H1 (cell line): ENCODE results near the gene RBM10. TPM values are rescaled to one million over a fixed set of nuclear protein-coding genes. Genes with fewer than 3 reads are reported as not detected.

Experiments used
- BCL11A ChIP-seq, 2 experiments: IDR thresholded peaks; one replicate each; pipeline ENCODE4 v1.6.1; 2011; ENCODE audit warnings: low read depth in 2 of 2, low read length in 2 of 2, mild to moderate bottlenecking in 2 of 2
- BRCA1 ChIP-seq: IDR thresholded peaks from 2 replicates; pipeline ENCODE4 v1.6.1; 2012; ENCODE audit warnings: low read depth, low read length, improper control_type of control experiment
- CBX8 ChIP-seq: fragments of 300-800, 300-1000 bp; sonication (generic); IDR thresholded peaks from 2 replicates; pipeline ENCODE4 v1.7.1; 2016; ENCODE audit warnings: low read depth, low read length, borderline replicate concordance
- EP300 ChIP-seq, 2 experiments: IDR thresholded peaks; 1 replicate in 1 of 2; 2 replicates in 1 of 2; pipeline ENCODE4 v1.6.1; 2011 to 2012; ENCODE audit warnings: low read depth in 2 of 2, low read length in 2 of 2, mild to moderate bottlenecking in 2 of 2, borderline replicate concordance in 1 of 2, inconsistent platforms in 1 of 2, moderate library complexity in 1 of 2
- KDM5A ChIP-seq: fragments of 200-600 bp; IDR thresholded peaks from 2 replicates; pipeline ENCODE4 v1.7.1; 2012; ENCODE audit warnings: mild to moderate bottlenecking, low read length, inconsistent platforms, mixed read lengths
- MAFK ChIP-seq: IDR thresholded peaks from 2 replicates; pipeline ENCODE4 v1.6.1; 2012; ENCODE audit warnings: low read depth, mild to moderate bottlenecking, improper control_type of control experiment, low read length
- TAF7 ChIP-seq: optimal IDR thresholded peaks from 2 replicates; pipeline ENCODE3; 2011; ENCODE audit warnings: low read depth, mild to moderate bottlenecking, inconsistent platforms, low read length, moderate library complexity, borderline replicate concordance
- TBP ChIP-seq: IDR thresholded peaks from 2 replicates; pipeline ENCODE4 v1.6.1; 2011; ENCODE audit warnings: low read depth, low read length, improper control_type of control experiment
- TCF12 ChIP-seq: IDR thresholded peaks from 2 replicates; pipeline ENCODE4 v1.6.1; 2011; ENCODE audit warnings: low read depth, mild to moderate bottlenecking, low read length
- TEAD4 ChIP-seq: IDR thresholded peaks from 2 replicates; pipeline ENCODE4 v1.6.1; 2012; ENCODE audit warnings: low read depth, low read length, inconsistent platforms, mixed read lengths
- polyA plus RNA-seq, 7 experiments: library from polyadenylated mRNA; depleted of rRNA in 3 of 7; stranded (reverse) in 5 of 7; unstranded in 2 of 7; fragments of >200 nt in 5 of 7; fragments of 200-250 nt in 2 of 7; gene quantifications; 1 replicate in 5 of 7; 2 replicates in 1 of 7; 4 replicates in 1 of 7; pipeline versions ENCODE4 v1.2.1 to v1.2.3, GENCODE V29; 2011 to 2013; ENCODE audit warnings: missing spikeins in 2 of 7, mixed read lengths in 2 of 7
- total RNA-seq: library from RNA; stranded (reverse); fragmentation: NEBNext Ultra II Directional; extraction: Animal tissue kit (Norgen Biotek cat#: 25700); gene quantifications from 2 replicates; pipeline ENCODE4 v1.2.1, GENCODE V29; 2021
- TF ChIP-seq, protein P1 (sequence below): fragments of 300-600 bp; sonication (generic); IDR thresholded peaks from 2 replicates; pipeline ENCODE4 v1.7.1; 2012; ENCODE audit warnings: low read length, moderate library complexity, mild to moderate bottlenecking, inconsistent platforms; ENCODE audit not compliant: insufficient replicate concordance

RBM10 gene
- total and polyA plus RNA-seq, 2 of the 8 experiments (the other 6 are each of a cell fraction or from before 2014, with no cell fraction given) = 35.7 to 64.0 TPM

- TF ChIP-seq, protein P1, sequence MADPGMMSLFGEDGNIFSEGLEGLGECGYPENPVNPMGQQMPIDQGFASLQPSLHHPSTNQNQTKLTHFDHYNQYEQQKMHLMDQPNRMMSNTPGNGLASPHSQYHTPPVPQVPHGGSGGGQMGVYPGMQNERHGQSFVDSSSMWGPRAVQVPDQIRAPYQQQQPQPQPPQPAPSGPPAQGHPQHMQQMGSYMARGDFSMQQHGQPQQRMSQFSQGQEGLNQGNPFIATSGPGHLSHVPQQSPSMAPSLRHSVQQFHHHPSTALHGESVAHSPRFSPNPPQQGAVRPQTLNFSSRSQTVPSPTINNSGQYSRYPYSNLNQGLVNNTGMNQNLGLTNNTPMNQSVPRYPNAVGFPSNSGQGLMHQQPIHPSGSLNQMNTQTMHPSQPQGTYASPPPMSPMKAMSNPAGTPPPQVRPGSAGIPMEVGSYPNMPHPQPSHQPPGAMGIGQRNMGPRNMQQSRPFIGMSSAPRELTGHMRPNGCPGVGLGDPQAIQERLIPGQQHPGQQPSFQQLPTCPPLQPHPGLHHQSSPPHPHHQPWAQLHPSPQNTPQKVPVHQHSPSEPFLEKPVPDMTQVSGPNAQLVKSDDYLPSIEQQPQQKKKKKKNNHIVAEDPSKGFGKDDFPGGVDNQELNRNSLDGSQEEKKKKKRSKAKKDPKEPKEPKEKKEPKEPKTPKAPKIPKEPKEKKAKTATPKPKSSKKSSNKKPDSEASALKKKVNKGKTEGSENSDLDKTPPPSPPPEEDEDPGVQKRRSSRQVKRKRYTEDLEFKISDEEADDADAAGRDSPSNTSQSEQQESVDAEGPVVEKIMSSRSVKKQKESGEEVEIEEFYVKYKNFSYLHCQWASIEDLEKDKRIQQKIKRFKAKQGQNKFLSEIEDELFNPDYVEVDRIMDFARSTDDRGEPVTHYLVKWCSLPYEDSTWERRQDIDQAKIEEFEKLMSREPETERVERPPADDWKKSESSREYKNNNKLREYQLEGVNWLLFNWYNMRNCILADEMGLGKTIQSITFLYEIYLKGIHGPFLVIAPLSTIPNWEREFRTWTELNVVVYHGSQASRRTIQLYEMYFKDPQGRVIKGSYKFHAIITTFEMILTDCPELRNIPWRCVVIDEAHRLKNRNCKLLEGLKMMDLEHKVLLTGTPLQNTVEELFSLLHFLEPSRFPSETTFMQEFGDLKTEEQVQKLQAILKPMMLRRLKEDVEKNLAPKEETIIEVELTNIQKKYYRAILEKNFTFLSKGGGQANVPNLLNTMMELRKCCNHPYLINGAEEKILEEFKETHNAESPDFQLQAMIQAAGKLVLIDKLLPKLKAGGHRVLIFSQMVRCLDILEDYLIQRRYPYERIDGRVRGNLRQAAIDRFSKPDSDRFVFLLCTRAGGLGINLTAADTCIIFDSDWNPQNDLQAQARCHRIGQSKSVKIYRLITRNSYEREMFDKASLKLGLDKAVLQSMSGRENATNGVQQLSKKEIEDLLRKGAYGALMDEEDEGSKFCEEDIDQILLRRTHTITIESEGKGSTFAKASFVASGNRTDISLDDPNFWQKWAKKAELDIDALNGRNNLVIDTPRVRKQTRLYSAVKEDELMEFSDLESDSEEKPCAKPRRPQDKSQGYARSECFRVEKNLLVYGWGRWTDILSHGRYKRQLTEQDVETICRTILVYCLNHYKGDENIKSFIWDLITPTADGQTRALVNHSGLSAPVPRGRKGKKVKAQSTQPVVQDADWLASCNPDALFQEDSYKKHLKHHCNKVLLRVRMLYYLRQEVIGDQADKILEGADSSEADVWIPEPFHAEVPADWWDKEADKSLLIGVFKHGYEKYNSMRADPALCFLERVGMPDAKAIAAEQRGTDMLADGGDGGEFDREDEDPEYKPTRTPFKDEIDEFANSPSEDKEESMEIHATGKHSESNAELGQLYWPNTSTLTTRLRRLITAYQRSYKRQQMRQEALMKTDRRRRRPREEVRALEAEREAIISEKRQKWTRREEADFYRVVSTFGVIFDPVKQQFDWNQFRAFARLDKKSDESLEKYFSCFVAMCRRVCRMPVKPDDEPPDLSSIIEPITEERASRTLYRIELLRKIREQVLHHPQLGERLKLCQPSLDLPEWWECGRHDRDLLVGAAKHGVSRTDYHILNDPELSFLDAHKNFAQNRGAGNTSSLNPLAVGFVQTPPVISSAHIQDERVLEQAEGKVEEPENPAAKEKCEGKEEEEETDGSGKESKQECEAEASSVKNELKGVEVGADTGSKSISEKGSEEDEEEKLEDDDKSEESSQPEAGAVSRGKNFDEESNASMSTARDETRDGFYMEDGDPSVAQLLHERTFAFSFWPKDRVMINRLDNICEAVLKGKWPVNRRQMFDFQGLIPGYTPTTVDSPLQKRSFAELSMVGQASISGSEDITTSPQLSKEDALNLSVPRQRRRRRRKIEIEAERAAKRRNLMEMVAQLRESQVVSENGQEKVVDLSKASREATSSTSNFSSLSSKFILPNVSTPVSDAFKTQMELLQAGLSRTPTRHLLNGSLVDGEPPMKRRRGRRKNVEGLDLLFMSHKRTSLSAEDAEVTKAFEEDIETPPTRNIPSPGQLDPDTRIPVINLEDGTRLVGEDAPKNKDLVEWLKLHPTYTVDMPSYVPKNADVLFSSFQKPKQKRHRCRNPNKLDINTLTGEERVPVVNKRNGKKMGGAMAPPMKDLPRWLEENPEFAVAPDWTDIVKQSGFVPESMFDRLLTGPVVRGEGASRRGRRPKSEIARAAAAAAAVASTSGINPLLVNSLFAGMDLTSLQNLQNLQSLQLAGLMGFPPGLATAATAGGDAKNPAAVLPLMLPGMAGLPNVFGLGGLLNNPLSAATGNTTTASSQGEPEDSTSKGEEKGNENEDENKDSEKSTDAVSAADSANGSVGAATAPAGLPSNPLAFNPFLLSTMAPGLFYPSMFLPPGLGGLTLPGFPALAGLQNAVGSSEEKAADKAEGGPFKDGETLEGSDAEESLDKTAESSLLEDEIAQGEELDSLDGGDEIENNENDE = no peak
- TF ChIP-seq TEAD4 (no peak), KDM5A (no peak), TCF12 (no peak), BRCA1 (no peak), MAFK (no peak), TBP (no peak), BCL11A (IDR thresholded peaks at IDR 0.05; ENCODE audit: low read depth in 2 of 2, low read length in 2 of 2) (no peak), TAF7 (no peak), EP300 (IDR thresholded peaks at IDR 0.05; ENCODE audit: borderline replicate concordance in 1 of 2, low read depth in 2 of 2, low read length in 2 of 2) (no peak), CBX8 (no peak)
These were observed 21.1 kb downstream of the RBM10 start (continued) for GRCh38 chrX:47166126-47166525.
